ENCODE measurements around the gene FARP1.

FARP1 gene

DNA sequence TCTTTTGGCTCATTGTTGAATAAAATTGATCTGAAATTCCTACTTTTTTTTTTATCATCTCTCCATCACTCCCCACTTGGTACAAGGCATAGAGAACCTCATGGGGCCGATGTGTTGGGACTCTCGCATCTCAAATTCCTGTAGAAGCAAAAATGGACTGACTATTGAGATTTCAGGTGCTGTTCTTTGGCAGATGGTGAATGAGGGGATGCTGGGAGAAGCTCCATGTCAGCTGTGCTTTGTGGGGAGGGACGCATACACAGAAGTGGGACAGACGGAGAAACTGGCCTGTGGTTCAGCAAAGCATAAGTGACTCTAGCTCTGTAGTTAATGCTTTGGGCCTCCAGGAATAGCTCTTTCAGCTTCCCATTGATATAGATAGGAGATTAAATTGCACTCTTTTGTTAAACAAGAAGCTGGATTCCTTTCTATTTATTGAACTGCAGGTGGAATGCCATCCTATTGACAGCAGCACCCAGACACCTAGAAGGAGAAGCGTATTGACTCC is 228.7 kb downstream of the FARP1 start:
- DNase-seq: no peak

DNA sequence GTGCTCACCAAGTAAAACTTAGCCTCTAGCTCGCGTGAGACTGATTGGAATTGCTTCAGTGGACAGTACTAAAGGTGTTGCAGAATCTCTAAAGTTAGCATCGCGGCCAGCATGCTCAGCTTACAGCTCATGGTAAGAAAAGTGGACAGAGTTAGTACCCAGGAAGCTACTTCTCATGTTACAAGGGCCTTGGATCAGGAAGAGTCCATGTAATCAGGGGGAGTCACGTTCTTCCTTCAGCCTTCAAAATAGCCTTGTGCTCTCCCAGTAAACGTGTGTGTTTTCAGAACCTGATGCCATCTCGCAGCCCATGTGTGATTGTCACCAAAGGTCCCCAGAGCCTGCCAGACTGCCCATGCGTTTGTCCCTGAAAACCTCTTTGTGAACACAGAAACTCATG is 230.0 kb downstream of the FARP1 start:
- no peak for DNase-seq

DNA sequence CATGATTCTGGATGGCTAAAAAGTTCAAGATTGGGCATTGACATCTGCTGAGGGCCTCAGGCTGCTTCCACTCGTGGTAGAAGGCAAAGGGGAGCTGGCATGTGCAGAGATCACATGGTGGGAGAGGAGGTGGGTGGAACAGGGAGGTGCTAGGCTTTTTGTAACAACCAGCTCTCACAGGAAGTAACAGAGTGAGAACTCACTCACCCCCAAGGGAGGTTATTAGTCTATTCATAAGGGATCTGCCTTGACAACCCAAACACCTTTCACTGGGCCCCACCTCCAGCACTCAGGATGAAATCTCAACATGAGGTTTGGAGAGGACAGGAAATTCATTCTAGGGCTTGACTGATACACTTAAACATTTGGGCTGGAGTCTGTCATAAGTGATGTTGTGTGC is 231.9 kb downstream of the FARP1 start:
- DNase-seq: no peak

DNA sequence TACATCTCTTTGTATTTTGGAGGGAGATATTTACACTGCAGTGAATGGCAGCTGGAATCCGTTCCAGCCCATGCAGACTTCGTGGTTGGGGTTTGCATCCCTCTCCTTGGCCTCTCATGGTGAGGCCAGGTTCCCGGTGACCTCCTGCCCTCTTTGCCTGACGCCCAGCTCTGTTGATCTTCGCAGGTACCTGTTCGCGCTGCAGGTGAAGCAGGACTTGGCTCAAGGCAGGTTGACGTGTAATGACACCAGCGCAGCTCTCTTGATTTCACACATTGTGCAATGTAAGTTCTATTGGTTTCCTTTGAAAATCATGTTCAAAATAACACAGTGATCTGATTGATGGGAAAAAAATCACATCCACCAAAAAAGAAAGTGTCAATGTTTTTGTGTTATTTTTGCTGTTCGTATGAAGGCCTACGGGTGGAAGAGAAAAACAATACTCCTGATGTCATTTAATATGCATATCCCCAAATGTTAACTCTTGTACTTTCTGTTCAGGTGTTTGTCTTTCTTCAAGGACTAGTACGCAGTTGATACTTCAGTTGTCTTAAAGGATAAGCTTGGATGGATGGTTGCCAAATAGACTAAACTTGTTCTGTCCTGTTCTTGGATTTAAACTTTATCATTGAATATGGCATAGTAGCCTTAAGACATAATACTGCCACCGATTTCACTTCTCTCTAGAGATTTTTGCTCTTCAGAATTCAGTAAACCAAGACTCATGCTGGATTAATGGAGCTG is 234.9 kb downstream of the FARP1 start:
- no peak for DNase-seq

DNA sequence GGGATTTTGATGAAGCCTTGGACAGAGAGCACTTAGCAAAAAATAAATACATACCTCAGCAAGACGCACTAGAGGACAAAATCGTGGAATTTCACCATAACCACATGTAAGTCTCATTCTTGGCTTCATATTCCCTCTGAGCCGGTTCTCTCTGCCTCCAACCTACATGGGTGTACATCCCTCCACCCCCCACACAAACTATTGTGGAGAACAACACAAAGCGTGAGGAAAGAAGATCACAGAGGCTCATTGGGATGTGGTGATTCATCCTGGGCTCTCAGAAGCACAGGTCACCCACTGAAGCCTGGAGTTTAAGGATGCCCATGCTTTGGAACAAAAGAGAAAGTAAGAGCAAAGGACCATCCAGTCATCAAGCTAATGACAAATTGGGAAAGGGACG is 241.8 kb downstream of the FARP1 start:
- no peak for DNase-seq

DNA sequence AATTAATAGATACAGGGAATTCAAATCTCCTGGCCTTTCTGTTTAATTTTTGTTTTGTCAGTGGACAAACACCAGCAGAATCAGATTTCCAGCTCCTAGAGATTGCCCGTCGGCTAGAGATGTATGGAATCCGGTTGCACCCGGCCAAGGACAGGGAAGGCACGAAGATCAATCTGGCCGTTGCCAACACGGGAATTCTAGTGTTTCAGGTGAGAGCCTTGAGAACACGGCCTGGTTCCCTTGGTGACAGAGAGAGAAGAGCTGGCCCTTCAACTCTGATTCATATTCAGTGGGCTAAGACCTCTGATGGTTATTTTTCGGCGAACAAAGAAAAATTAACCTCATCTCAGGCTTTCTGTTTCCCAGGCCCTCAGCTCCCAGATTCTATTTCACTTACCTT is 242.7 kb downstream of the FARP1 start:
- no peak for DNase-seq

DNA sequence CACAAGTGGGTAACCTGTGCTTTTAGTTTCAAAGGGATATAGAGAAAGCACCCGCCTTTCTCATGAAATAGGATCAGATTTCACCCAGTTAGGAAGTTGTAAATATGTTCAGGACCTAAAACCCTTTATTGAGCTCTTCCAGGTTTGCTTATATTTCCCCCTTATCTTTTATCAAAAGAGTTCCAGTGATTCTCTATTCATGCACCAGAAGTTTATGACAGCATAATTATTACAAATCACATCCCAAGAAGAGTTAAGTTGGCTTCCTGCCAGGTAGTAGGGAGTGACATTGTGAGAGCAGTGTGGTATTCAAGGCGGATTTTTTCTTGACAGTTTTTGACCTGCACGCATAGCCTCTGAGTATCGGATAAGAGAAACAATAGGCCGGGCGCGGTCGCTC is 243.7 kb downstream of the FARP1 start:
- DNase-seq: no peak

DNA sequence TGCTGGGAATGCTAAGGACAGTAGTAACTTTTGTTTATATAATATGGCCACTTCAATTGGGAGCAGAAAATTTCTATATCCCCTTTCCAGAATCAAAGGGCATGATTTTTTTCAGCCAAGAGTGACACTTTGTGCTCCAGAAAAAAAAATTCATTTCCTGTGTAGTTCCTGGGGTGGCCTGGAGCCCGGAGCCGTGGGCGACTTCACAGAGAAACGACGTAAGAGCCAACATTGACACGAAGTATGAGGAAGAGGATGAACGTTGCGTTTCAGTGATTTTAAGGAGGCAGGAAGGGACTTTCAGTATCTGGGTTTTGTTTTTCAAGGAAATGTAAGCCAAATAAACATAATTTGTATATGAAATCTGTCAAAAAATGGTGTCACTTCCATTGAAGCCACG is 246.4 kb downstream of the FARP1 start:
- no peak for DNase-seq

DNA sequence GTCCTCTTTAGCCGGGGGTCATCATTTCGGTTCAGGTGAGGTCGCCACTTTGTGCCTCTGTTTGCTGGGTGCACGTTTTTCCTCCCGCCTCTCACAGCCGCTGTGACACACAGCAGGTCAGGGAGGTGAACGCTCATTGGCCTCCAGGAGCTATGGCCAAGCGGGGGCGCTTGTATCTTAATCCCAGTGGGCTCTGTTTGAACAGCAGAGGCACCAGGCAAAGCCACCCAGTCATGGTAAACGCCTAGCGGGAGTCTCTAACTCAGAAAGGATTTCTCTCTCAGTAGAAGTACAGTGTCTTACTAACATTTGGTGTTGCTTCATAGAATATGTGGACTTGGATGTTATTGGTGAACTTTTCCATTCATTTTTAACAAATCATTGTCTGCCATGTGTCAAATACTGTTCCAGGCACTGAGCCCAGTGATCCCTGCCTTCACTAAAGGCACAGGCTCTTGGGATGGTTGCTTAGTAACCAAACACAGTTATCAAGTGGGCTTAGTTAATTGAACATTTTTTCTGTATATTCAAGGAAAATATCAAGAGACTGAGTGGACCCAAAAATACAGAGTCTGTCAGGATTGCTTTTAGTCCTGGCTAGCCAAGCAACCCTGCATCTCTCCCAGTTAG is 247.3 kb downstream of the FARP1 start:
- no peak for DNase-seq

DNA sequence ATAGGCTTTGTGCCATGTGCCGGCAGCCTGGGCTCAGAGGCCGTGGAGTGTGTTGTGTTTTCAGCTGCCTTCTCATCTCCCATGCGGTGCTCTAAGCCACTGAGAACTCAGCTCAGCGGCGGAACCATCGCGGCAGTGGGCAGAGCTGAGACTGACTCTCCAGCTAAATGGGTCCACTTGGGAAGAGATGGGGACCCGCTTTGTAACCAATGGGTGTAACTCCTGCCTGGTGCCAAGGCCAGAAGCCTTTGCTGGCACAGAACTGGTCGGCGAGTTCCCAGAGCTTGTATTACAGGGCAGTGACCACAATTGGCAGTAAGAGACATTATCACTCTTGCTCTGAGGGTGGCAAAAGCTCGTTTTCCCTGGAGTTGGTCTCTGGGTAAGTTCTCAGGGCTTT is 251.0 kb downstream of the FARP1 start:
- DNase-seq: no peak

DNA sequence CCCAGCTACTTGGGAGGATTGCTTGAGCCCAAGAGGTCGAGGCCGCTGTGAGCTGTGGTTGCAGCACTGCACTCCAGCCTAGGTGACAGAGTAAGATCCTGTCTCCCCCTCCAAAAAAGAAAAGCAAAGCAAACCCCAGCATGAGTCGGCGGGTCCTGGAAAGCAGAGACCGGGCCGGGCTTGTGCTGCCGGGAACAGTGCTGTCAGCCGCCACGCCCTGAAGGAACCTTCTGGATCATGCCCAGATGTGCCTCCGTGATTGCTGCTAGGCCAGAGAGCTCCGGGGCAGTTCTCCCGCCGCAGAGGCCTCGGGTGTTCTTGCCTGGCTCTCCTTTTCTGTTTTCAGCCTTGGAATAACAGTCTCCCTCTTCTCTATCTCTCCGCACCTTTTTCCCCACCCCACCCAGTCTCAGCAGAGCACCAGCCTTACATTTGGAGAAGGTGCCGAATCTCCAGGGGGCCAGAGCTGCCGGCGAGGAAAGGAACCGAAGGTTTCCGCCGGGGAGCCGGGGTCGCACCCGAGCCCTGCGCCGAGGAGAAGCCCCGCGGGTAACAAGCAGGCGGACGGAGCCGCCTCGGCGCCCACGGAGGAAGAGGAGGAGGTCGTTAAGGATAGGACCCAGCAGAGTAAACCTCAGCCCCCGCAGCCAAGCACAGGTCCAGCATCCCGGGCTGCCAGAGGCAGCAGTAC is 252.1 kb downstream of the FARP1 start:
- DNase-seq: no peak

DNA sequence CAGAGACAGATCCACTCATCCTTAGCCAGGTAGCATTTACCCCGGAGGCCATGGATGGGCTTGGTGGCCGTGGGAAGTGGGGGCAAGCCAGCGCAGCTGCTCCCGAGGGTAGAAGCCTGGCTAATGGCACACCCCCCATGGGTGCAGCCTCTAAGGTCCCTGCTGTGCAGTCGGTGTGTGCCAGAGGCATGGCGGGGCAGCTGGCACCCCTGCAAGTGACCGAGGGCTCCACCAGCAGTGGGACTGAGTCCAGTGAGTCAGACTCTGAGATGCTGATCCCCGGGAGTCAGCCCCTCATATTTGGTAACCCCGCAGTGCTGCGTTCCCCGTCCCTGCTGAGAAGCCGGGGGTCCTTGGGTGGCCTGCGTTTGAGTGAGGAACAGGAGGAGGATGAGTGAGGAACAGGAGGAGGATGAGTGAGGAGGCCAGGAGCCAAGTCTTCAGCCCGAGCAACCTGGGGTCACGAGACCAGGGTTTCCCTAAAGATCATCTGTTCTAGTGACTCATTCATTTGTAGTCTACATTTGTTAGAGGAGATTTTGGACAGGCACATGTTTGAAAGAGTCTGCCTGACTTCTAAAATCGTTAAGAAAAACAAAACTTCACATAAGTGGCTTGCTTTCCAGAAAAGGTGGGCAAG is 253.3 kb downstream of the FARP1 start:
- DNase-seq: no peak

DNA sequence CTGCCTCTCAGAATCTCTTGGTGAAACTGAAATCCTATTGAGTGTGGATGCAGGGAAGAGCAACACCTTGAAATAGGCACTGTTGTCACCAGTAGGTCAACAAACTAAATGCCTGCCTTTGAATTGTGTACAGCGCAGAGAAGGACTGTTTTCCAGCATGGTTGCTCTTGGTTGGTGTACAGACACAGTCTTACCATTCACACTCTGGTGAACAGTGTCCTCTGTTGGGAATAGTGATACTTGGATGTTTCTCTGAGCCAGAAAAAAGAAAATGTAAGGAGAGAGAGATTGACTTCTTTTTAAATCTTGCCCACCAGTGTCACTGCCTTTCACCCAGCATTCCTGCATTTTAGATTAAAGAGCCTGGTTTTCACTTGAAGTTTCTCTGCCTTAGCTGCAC is 254.3 kb downstream of the FARP1 start:
- DNase-seq: no peak

DNA sequence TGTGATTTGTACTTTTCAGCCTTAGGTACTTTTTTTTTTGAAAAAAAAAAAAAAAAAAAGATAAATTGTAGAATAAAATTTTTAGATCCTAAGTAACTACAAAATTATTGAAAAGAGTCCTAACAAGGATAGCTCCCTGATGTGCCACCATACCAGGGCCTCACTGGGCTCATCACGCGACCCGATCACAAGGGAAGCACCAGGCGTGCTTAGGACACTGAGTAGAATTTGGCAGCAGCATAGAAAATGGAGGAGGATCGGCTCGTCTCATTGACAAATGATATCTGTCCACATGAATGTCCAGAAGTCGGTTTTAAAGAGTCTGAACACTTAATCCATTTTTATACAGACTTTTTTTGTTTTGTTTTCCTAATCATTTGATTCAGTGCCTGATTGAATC is 255.0 kb downstream of the FARP1 start:
- no peak for DNase-seq

DNA sequence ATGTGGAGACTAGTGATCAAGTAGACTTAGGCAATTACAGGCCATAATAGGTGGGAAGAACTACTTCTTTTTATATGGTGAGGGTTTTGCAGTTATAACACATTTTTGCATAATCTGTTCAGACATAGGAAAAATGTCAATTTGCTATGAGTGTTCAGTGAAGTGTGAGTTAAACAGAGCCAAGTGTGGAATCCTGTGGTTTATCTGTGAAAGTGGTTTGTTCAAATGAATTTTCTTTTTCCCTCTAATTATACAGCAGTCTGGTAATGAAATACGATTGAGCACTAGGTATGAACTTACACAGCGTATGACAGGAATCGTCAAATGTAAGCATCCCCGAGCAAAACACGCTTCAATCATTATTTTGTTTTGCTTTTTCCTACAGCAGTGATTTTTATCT is 255.7 kb downstream of the FARP1 start:
- DNase-seq: no peak

DNA sequence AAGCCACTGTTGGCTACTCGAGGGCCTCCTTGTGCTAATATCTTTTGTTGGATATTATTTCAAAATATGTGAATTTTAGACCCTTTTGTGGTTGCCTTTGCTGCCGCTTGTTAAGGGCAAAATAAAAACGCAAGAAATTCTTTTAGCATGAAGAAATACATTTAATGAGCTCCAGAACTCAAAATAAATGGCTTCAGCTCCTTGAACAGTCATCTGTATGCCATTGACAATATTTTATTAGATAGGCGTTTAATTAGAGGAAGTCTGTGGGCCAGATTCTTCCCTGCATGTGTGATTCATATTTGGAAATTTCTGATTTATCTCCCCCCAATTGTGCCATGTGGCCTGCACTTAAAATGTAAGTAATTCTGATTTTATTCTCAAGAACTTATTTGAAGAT is 256.9 kb downstream of the FARP1 start:
- no peak for DNase-seq

DNA sequence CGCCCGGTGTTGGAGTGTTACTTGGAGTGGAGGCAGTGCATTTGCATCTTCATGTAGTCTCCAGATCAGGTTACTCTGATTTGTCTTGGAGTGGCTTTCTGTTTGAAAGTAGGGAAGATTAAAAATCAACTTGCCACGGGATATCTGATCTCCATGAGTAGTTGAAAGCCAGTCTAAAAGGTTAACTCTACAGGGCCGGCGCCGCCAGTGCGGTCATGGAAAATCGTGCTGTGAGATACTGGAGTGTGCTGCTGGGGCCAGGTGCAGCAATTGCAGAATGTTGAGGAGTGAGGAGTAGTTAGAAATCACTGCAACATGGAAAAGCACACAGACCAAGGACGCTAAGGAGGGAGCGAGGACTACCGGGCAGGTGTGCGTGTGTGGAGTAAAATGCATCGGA is 259.0 kb downstream of the FARP1 start:
- DNase-seq: no peak

DNA sequence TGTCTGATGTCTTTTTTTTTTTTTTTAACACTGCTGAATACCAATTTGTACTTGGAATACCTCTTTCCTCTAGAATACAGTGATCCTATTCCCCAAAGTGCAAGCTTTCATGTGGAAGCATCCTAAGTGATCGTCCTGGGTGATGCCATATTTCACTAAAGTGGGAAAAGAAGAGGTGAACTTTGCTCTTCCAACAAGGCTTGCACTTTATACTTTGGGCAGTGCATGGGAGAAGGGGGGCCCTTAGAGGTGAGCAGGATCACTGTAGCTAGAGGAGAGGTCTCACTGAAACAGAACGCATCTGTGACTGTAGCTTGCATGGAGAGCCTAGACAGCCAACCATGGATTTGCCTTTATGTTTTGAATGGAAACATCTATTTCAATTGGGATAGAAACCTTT is 260.2 kb downstream of the FARP1 start:
- DNase-seq: no peak

DNA sequence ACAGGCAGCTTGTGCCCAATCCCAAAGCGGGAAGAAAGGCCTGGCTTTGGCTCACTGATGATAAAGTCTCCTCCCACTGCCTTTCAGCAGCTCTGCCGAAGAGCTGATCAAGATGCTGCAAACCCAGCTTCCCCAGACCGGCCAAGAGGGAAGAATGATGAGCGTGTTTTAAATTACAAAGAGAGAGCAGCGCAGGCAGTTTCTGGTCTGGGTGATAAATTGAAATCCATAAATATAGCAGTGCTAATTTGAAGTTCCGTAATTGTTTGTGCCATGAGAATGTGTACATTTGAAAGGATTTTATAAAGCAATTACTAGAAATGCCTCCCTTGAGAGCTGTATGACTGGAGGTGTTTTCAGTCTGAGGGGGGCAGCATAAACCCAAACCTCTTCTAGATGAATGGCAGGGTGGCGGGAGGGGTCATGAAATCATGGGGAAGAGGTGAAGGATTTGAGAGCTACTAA is 262.2 kb downstream of the FARP1 start:
- DNase-seq: no peak

DNA sequence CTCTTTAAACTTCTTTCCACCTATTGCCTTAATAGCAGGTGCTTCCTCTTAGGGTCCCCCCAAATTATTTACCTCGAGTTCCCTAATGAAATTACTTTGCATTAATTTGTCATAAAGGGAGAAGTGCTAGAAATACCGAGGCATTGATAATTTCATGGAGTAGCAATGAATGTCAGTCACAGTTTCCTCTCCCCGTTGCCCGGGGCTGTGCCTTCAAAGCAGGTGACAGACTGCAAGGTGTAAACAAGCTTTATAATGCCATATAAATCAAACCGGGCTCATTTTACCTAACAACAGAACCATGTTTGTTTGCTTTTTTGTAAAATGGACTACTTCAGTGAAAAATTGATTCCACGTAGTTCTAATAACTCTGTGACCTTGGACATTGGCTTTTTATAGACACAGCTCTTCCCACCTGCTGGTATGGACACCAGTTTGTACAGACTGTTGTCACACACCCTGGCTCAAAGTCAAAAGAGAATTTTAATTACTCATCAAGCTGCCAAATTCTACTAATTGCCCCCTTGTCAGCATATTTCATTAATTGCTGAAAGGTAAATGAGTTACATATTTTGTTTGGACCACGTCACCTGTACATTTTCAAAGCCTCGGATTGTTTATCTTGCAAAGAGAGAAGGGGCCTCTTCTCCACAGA is 262.9 kb downstream of the FARP1 start:
- DNase-seq: no peak

DNA sequence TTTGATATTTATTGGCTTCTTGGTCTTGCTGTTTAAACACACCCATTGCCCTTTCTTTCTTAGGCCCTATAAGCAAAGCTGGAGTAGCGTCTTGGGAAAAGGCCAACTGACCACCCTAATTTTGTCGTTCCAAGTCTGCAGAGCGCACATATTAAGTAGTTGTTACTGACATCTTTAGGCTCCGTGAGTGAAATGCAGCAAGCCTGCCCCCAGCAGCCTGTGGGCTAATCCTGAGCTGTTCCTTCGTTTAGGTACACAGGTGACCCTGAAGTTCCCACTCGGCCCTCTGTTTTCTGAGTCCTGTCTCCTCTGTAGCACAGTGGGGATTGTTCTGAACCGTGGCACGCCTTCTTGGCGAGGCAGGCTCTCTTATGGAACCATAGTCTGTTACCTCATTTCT is 263.5 kb downstream of the FARP1 start:
- DNase-seq: no peak

DNA sequence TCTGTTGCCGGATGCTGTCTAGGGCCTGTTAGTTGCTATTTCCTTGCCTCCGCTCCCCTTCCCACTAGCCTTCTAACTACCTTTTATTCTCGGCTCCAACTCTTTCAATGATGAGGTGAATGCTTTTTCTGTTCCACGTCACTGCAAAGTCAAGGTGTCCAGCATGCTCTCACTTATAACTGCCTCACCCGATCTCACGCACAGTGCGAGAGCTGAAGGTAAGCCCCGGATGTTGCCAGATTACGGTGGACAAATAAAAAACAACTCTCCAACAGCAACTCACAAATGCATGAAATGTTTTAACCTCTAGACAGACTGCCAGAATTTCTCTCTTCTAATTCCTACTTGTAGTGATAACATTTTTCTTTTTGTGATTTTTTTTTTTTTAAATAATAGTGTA is 264.1 kb downstream of the FARP1 start:
- no peak for DNase-seq

DNA sequence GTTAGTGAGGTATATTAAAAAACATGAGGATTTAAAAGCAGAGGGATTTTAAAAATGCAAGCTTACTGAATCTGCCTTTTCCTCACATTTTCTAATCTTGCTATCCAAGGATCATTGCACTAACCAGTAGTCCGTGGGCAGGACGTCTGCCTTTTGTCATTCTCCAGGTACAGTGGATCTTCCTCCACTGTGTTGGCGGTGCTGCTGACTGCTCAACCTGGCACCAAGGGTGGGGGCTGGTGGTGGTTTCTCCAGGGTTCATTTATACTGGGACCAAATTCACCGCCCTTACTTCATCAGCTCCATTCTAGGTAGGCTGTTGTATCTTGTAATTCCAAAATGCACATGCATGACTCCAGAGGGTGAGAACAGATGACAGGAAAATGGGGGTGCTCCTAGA is 264.7 kb downstream of the FARP1 start:
- DNase-seq: no peak
